GM18951 (cell line): ENCODE results near the gene URB1.
"Not testable (repeated sequence)": the region's sequence is repeated elsewhere in the genome, so short reads cannot be mapped to it uniquely, and the experiment has no call there.

ENCODE experiments used
- POLR2A ChIP-seq: IDR thresholded peaks from 4 replicates; pipeline ENCODE4 v1.6.1; 2011; ENCODE audit warnings: mild to moderate bottlenecking; ENCODE audit not compliant: insufficient read length, insufficient read depth; ENCODE audit errors: extremely low read depth
- in situ Hi-C: fragments of 300-500 bp; cut with MboI; formaldehyde crosslinking; loops from one replicate; pipeline ENCODE4 v1.12.0; 2022; ENCODE audit warnings: low sequenced_read_pairs, mixed read lengths, inconsistent platforms; ENCODE audit not compliant: unreplicated experiment

Gene URB1

DNA sequence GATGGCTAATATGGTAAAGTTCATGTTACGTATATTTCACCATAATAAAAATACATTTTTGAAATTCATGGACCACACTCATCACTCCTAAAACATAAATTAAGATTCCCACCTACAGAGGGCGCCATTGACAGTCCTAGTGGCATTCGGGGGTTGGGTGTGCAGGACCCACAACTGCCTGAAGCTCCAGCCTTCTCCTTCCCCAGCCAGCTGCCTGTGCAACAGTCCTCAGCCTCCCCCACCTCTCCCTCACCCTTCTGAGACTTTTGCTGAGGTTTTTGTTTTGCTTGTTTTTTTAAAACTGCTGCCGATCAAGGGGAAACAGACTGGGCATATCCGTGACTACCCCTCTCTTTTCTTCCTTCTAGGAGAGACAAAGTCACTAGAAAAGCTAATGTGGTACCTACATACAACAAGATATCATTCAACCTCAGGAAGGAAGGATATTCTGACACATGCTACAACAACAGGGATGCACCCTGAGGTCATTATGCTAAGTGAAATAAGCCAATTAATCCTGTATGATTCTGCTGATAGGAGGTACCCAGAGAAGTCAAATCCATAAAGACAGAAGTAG lies 10.5 kb upstream of the URB1 start:
- in situ Hi-C loops = loop anchor here (10.0 kb wide), 1 partner anchor 202 kb away; no protein-coding TSS in a partner anchor
- TF ChIP-seq POLR2A = no peak

DNA sequence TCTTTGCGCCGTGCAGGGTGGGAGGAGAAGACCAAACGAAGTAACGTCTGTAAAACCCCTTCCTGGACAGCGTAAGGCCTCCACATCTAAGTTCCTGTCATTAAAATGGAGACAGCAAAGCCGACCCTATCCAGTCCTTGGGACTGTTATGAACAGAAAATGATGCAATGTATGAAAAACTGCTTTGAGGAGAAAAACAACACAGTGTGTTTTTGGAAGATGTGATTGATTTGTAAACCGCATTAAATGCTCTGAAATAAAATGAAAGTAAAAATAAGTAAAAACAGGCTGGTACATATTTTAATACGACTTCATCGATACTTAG lies 827 bp upstream of the URB1 start:
- in situ Hi-C loops = no loop called here
- no peak for TF ChIP-seq POLR2A

DNA sequence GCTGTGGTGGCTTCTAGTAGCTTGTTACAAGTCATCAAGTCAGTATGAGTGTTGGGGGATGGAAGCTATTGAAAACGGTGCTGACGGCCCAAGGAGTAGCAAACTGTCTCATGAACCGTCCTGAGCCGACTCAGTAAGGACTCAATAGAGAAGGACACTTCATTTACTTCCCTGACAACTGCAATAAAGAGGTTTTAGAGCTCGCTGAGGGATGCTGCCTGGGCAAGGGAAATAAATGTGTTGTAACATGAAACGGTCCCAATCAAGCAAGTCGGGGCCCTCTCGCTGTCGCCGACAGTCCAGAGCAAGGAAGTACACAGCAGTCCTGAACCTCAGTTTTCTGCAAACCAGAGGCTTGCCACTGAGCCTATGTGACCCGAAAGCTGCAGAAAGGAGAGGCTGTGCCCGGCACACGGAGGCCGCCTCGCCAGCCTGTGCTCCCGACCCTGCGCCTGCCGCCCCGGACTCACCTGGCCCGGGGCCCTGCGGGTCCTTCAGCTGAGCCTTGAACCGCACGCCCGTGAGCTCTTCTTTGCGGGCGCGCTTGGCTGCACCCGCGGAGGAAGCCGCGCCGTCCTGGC lies 423 bp downstream of the URB1 start:
- in situ Hi-C loops = no loop called here
- no peak for TF ChIP-seq POLR2A

DNA sequence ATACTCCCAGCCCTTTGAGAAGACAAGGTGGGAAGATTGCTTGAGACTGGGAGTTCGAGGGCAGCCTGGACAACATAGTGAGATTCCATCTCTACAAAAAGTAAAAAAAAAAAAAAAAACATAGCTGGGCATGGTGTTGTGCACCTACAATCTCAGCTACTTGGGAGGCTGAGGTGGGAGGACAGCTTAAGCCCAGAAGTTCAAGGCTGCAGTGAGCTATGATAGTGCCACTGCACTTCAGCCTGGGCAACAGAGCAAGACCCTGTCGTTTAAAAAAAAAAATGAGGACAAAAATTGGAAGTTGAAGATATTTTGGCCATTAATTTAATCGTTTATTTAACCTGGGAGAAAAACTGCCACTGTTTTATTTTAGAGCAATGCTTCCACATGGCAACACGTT lies 1.1 kb downstream of the URB1 start:
- TF ChIP-seq POLR2A = no peak
- in situ Hi-C loops = no loop called here

DNA sequence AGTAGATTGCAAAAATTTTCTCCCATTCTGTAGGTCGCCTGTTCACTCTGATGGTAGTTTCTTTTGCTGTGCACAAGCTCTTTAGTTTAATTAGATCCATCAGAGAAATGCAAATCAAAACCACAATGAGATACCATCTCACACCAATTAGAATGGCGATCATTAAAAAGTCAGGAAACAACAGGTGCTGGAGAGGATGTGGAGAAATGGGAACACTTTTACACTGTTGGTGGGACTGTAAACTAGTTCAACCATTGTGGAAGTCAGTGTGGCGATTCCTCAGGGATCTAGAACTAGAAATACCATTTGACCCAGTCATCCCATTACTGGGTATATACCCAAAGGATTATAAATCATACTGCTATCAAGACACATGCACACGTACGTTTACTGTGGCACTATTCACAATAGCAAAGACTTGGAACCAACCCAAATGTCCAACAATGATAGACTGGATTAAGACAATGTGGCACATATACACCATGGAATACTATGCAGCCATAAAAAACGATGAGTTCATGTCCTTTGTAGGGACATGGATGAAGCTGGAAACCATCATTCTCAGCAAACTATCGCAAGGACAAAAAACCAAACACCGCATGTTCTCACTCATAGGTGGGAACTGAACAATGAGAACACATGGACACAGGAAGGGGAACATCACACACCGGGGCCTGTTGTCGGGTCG lies 2.1 kb downstream of the URB1 start:
- in situ Hi-C loops = not testable (repeated sequence)

DNA sequence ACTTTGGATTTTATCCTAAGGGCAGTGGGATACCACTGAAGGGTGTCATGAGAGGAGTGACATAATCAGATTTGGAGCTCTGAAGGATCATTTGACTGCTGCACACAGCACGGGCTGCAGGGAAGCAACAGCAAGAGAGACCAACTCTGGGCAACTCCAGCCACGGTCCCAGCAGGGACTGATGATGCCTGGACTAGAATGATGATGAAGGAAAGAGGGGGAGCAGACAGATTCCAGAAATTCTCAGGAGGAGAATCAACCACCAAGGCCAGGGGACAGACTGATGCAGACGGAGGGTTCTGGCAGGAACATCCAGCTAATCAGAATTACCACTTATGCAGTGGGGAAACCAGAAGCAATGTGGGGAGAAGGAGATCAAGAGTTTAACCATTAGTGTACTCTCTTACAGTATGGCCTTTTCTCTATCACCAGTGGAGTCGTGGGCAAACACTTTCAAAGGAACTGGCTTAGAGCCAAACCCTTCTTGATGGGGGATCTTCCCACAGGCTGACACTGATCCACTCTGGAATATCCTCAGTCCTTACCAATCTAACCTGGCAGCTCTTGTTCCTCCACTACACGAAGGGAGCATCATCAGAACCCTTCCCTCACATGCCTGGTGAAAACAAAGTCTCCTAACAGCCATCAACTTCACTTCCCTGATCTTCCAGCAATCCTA lies 3.3 kb downstream of the URB1 start:
- in situ Hi-C loops = no loop called here
- no peak for TF ChIP-seq POLR2A

DNA sequence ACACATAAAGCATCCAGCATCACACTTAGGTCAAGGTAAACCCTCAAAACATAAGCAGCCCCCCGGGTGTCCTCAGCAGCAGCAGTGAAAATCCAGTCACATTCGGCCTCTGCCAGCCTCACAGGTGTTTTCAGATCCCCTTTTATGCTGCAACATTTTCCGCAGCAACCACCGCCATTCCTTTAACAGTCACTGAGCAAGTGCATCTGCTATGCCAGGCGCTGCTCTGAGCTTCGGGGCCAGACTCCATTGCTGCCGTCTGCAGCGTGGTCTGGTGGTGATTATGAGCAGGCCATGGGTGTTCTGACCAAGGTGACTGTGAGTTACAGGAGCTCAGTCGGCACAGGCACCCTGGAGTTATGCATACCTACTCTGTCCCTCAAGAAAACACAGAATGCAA lies 4.5 kb downstream of the URB1 start:
- no peak for TF ChIP-seq POLR2A
- in situ Hi-C loops = no loop called here

DNA sequence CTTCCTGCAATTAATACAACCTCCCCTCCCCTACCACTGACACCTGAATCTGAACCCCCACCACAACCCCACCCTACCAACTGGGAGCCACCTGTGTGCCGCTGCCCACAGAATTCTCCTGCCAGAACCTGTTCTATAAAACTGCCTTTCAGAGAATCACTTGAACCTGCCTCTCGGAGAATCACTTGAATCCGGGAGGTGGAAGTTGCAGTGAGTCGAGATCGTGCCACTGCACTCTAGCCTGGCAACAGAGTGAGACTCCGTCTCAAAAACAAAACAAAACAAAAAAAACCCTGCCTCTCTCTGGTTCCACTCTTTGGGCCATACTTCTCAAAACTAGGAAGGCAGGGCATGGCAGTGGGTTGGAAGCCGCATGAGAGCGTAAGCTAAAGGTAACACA lies 5.7 kb downstream of the URB1 start:
- TF ChIP-seq POLR2A = no peak
- in situ Hi-C loops = no loop called here

DNA sequence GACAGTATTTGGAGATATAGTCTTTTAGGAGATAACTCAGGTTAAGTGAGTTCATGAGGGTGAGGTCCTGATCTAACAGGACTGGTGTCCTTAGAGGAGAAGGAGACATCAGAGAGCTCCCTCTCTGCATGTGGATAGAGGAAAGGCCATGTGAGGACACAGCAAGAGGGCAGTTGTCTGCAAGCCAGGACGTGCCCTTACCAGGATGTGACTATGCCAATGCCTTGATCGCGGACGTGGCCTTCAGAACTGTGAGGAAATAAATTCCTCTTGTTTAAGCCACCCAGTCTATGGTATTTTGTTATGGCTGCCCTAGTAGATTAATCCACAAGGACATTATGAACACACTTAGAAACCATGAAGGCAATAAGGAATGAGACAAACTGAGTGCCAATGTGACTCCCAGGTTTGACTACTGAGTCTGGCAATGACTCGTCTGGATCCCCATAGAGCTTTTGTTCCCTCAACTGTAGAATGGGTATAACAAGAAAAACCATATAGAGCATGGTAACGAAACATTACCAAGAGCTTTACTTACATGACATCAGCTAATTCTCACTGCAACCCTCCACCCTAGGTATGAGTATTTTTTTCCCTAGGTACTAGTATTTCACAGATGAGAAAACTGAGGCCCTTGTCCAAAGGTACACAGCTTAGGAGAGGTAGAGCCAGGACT lies 6.5 kb downstream of the URB1 start:
- in situ Hi-C loops = no loop called here
- no peak for TF ChIP-seq POLR2A

DNA sequence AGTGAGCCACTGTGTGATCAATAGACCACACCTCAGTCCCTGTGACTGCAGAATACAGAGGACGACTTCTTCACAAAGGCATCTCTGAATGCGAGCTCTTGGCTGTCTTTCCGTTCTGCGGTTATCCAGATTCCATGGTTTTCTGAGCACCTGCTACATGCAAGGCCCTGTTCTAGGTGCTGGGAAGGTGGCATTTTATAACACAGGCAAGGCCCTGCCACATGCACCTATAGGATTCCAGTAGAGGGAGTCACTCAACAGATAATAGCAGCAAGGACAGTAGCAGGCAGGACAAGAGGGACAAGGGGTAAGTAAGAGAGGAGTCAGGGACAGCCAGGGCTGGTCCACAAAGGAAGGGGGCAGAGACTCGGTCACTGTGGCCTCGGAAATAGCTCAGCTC lies 9.0 kb downstream of the URB1 start:
- no peak for TF ChIP-seq POLR2A
- in situ Hi-C loops = no loop called here

DNA sequence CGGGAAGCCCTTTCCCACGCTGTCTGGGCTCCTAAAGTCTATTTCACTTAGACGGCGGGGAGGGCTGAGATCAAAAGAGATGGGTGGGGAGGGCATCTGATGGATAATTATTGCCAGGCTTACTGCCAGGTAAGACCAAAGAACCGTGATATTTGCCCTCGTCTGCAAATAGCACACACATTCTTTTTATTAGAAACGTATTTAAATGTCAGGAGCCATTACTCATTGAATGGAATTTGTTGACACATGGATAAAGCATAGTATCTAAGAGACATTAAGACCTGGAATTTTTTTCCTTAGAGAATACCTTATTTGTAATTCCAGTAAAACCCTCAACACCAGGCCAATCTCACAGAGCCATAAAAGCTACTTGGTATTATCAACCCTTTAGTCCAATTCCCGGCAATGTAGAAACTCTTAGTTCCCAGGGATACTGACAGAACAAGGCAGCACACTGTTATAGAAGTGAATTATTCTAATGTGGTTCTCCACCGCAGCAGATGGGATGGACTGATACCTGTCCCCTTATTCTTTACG lies 10.6 kb downstream of the URB1 start:
- no peak for TF ChIP-seq POLR2A
- in situ Hi-C loops = no loop called here

DNA sequence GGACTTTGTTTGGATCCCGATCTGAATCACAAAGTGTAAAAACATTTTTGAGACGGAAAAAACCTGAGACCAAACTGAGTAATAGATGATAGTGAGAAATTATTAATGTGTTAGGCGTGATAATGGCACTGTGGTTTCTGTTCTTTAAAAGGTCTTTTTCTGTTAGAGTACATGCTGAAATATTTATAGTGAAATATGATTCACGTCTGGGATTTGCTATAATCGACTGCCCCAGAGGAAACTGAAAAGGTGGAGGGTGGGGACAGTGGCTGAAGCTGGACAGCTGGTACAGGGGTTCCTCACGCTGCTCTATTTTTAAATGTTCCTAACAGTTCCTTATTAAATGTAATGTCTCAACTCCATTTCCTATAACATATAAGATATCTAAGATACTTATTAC lies 11.2 kb downstream of the URB1 start:
- TF ChIP-seq POLR2A = no peak
- in situ Hi-C loops = no loop called here

DNA sequence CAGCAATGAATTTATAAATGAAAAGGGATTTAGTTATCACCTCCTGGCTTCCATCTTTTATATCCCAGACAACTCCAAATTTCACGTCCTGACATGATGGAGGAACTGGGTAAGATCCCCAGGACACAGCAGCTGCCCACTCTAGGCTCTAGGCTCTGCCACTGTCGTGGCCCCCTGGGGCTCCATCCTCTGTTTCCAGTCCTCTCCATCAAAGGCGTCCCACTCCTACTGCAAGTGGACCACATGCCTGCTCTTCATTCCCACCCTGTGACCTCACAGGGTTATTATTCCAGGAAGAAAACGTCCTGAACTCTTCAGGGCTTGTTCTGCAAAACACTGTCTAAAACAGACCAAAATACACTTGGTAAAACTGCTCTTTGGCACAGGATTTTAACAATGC lies 11.9 kb downstream of the URB1 start:
- no peak for TF ChIP-seq POLR2A
- in situ Hi-C loops = no loop called here
